ENCODE measurements around the gene ZBTB7B.

- TF ChIP-seq CTCF (IDR thresholded peaks at IDR 0.05) (no peak), ZFX (IDR thresholded peaks at IDR 0.05; ENCODE audit: borderline replicate concordance) (no peak)
These were observed 27.7 kb upstream of the ZBTB7B start for GRCh38 chr1:154974808-154975408.
